AG10803 (cell line): ENCODE results near the gene IQCK.

Experiments
- DNase-seq: peaks from one replicate; pipeline ENCODE4 v3.0.0; 2010; ENCODE audit warnings: low read depth
- H3K4me3 ChIP-seq: 2 replicates; pipeline ENCODE4 v1.5.1; 2011; ENCODE audit warnings: mild to moderate bottlenecking, low read length, control low read depth
- CTCF ChIP-seq: conservative IDR thresholded peaks from 2 replicates; pipeline ENCODE4 v1.5.1; 2011; ENCODE audit warnings: mild to moderate bottlenecking, low read length, control low read depth, inconsistent platforms

IQCK gene

GRCh38 chr16:19699472-19699871, 18.6 kb upstream of the IQCK start:
- H3K4me3 ChIP-seq, result no peak overlapping the region
- no peak for TF ChIP-seq CTCF
- DNase-seq, result no peak

- no peak for TF ChIP-seq CTCF
- no peak overlapping the region for H3K4me3 ChIP-seq
- peak; percentile 43 for DNase-seq
These were observed 17.7 kb upstream of the IQCK start for GRCh38 chr16:19700319-19700781.

GRCh38 chr16:19701091-19701490, 17.0 kb upstream of the IQCK start:
- no peak for DNase-seq
- TF ChIP-seq CTCF, result no peak
- H3K4me3 ChIP-seq, result no peak overlapping the region

GRCh38 chr16:19703172-19703889, 14.7 kb upstream of the IQCK start:
- no peak for DNase-seq
- no peak for TF ChIP-seq CTCF
- no peak overlapping the region for H3K4me3 ChIP-seq

GRCh38 chr16:19704321-19705145, 13.5 kb upstream of the IQCK start:
- no peak for TF ChIP-seq CTCF
- peak; percentile 66 for DNase-seq
- H3K4me3 ChIP-seq, result no peak overlapping the region

- TF ChIP-seq CTCF, result no peak
- no peak for DNase-seq
- H3K4me3 ChIP-seq, result no peak overlapping the region
These were observed 12.9 kb upstream of the IQCK start for GRCh38 chr16:19705146-19705501.

- TF ChIP-seq CTCF, result no peak
- DNase-seq, result no peak
- no peak overlapping the region for H3K4me3 ChIP-seq
These were observed 12.2 kb upstream of the IQCK start for GRCh38 chr16:19705843-19706242.
